OCI-LY7 (cell line): ENCODE results near the gene FASTK.

ENCODE experiments used
- EZH2phosphoT487 ChIP-seq: fragments of 200-600 bp; sonication (generic); IDR thresholded peaks from 2 replicates; pipeline ENCODE4 v1.6.1; 2018; ENCODE audit warnings: low read depth, borderline replicate concordance, mild to moderate bottlenecking, mixed run types, antibody characterized with exemption, low read length, moderate library complexity, mixed read lengths
- TF ChIP-seq, protein P1 (sequence below): fragments of 200-600 bp; sonication (generic); conservative IDR thresholded peaks from 2 replicates; pipeline ENCODE4 v1.5.1; 2014; ENCODE audit warnings: mild to moderate bottlenecking, antibody characterized with exemption, low read length, moderate library complexity, mixed read lengths

DNA sequence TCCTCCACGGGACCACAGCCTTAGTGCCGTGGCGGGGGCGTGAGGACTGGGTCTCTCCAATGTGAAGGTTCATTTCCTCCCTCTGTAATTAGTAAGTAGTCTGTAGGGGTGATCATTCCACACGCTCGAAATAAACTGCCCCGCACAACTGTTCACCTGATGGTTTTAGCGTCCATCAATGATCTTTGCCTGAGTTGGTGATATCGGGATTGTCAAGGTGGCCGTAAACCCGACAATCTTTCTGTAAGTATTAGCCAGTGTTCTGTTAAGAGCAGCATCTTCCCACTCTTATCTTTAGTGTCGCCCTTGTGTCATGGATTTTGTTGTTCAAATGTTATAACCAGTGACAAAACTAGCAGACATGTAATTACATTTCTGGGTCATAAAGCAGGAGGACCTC lies 23.4 kb upstream of the FASTK start:
- TF ChIP-seq, protein P1, sequence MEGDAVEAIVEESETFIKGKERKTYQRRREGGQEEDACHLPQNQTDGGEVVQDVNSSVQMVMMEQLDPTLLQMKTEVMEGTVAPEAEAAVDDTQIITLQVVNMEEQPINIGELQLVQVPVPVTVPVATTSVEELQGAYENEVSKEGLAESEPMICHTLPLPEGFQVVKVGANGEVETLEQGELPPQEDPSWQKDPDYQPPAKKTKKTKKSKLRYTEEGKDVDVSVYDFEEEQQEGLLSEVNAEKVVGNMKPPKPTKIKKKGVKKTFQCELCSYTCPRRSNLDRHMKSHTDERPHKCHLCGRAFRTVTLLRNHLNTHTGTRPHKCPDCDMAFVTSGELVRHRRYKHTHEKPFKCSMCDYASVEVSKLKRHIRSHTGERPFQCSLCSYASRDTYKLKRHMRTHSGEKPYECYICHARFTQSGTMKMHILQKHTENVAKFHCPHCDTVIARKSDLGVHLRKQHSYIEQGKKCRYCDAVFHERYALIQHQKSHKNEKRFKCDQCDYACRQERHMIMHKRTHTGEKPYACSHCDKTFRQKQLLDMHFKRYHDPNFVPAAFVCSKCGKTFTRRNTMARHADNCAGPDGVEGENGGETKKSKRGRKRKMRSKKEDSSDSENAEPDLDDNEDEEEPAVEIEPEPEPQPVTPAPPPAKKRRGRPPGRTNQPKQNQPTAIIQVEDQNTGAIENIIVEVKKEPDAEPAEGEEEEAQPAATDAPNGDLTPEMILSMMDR = no peak
- no peak for TF ChIP-seq EZH2phosphoT487
